Measurements from ENCODE around the gene ELL. TPM values are rescaled to one million over a fixed set of nuclear protein-coding genes. Genes with fewer than 3 reads are reported as not detected.
A peak's percentile ranks its signal among the peaks of the same experiment; 100 is the strongest.
"Not testable (repeated sequence)": the region's sequence is repeated elsewhere in the genome, so short reads cannot be mapped to it uniquely, and the experiment has no call there.

Gene ELL
- total RNA-seq, 1 donor from 2014 or later, result 16.0 TPM

DNA sequence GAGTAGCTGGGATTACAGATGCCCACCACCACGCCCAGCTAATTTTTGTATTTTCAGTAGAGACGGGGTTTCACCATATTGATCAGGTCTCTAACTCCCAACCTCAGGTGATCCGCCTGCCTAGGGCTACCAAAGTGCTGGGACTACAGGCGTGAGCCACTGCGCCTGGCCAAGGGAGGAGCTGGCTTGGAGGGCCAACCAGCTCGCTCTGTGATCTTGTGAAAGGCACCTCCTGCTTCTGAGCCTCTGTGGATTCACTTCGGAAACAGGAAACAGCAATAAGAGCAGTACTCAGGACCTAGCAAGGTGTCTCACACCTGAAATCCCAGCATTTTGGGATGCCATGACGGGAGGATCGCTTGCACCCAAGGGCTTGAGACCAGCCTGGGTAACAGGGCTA, 2.0 kb upstream of the ELL start:
- FAIRE-seq (no peak), DNase-seq (ENCODE audit: low read depth) (no peak)
- no peak overlapping the region for H3K27ac Mint-ChIP-seq (ENCODE audit: unreplicated experiment)
- no peak overlapping the region for H3K27ac ChIP-seq (ENCODE audit: low read depth, low read length)
- peaks cover 2% of the 10 kb centered on the region for H3K36me3 Mint-ChIP-seq (ENCODE audit: low read depth, unreplicated experiment)
- no peaks in the 10 kb centered on the region for H3K36me3 ChIP-seq (ENCODE audit: insufficient read depth, low read length)
- H4K20me1 ChIP-seq (ENCODE audit: insufficient read depth, low read length), result peaks cover 20% of the 10 kb centered on the region
- peaks cover 28% of the 10 kb centered on the region for H3K79me2 ChIP-seq (ENCODE audit: insufficient read depth, low read length)
- no peaks in the 10 kb centered on the region for H3K27me3 Mint-ChIP-seq (ENCODE audit: low read depth, unreplicated experiment)
- H2AFZ ChIP-seq (ENCODE audit: low read depth, low read length), result no peak overlapping the region
- H3K4me3 ChIP-seq (ENCODE audit: insufficient read depth, low read depth, low read length), result no peak overlapping the region
- H3K9ac ChIP-seq (ENCODE audit: low read length), result no peak overlapping the region
- no peaks in the 10 kb centered on the region for H3K9me3 ChIP-seq (ENCODE audit: insufficient read depth, low read depth, low read length)
- H3K4me1 ChIP-seq (ENCODE audit: insufficient read depth, low read length), result peaks cover 14% of the 10 kb centered on the region
- TF ChIP-seq, protein P1, sequence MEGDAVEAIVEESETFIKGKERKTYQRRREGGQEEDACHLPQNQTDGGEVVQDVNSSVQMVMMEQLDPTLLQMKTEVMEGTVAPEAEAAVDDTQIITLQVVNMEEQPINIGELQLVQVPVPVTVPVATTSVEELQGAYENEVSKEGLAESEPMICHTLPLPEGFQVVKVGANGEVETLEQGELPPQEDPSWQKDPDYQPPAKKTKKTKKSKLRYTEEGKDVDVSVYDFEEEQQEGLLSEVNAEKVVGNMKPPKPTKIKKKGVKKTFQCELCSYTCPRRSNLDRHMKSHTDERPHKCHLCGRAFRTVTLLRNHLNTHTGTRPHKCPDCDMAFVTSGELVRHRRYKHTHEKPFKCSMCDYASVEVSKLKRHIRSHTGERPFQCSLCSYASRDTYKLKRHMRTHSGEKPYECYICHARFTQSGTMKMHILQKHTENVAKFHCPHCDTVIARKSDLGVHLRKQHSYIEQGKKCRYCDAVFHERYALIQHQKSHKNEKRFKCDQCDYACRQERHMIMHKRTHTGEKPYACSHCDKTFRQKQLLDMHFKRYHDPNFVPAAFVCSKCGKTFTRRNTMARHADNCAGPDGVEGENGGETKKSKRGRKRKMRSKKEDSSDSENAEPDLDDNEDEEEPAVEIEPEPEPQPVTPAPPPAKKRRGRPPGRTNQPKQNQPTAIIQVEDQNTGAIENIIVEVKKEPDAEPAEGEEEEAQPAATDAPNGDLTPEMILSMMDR (IDR thresholded peaks at IDR 0.05; ENCODE audit: insufficient read depth, low read depth, low read length), result no peak
- no peak for TF ChIP-seq EZH2 (IDR thresholded peaks at IDR 0.05; ENCODE audit: insufficient read depth, low read length)
- no peak overlapping the region for H3K4me3 Mint-ChIP-seq (ENCODE audit: unreplicated experiment)
- no peaks in the 10 kb centered on the region for H3K27me3 ChIP-seq (ENCODE audit: insufficient read depth, low read length)
- no peak overlapping the region for H3K4me2 ChIP-seq (ENCODE audit: low read length)
- peaks cover 4% of the 10 kb centered on the region for H3K4me1 Mint-ChIP-seq (ENCODE audit: low read depth, unreplicated experiment)
- no peaks in the 10 kb centered on the region for H3K9me3 Mint-ChIP-seq (ENCODE audit: unreplicated experiment)

DNA sequence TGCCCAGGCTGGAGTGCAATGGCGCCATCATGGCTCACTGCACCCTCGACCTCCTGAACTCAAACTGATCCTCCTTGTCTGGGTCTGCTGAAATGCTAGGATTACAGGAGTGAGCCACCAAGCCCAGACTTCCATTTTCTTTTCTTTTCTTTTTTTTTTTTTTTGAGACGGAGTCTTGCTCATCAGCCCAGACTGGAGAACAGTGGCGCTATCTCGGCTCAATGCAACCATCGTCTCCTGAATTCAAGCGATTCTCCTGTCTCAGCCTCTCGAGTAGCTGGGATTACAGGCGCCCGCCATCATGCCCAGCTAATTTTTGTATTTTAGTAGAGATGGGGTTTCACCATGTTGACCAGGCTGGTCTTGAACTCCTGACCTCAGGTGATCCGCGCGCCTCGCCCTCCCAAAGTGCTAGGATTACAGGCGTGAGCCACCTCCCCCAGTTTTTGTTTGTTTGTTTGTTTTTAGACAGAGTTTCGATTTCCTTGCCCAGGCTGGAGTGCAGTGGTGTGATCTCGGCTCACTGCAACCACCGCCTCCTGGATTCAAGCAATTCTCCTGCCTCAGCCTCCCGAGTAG, 1.1 kb upstream of the ELL start:
- H3K36me3 Mint-ChIP-seq (ENCODE audit: low read depth, unreplicated experiment), result not testable (repeated sequence)

DNA sequence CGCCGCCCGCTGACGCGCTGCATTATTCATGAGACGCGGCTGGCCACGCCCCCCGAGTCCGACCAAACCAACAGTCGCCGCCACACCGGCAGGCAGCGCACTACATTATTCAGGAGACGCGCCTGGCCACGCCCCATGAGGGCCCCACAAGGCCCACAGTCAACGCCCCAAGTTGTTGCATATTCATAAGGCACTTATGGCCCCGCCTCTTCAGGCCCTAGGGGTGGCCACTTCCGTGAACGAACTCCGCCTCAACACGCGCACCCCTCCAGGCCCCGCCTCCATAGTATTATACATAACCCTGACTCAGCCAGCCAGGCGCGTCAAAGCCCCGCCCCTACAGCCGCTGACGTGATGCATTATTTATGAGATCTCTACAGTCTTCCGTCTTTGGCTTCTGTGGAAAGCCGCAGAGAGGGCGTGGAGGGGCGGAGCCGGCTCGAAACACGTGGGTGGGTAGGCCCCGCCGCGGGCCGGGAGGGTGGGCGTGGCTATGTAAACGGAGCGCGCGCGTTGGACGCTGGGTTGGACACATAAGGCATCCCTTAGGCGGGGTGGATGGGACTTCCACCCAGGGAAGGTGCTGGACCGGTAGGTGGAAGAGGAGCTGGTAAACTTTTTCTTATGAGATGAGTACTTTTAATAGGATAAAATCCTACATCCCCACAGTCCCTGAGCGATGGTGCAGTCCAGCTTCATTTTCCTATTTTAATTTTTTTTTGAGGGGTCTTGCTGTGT, 423 bp upstream of the ELL start:
- Mint-ChIP-seq H3K36me3 (ENCODE audit: low read depth, unreplicated experiment) (peaks cover 2% of the 10 kb centered on the region), H3K4me1 (ENCODE audit: low read depth, unreplicated experiment) (peaks cover 4% of the 10 kb centered on the region), H3K9me3 (ENCODE audit: unreplicated experiment) (no peaks in the 10 kb centered on the region), H3K27ac (ENCODE audit: unreplicated experiment) (peak overlapping the region; percentile 88), H3K4me3 (ENCODE audit: unreplicated experiment) (peak overlapping the region; percentile 97), H3K27me3 (ENCODE audit: low read depth, unreplicated experiment) (no peaks in the 10 kb centered on the region)
- H3K9ac ChIP-seq (ENCODE audit: low read length), result peak overlapping the region; percentile 100
- peaks cover 44% of the 10 kb centered on the region for H3K79me2 ChIP-seq (ENCODE audit: insufficient read depth, low read length)
- peaks cover 14% of the 10 kb centered on the region for H3K4me1 ChIP-seq (ENCODE audit: insufficient read depth, low read length)
- FAIRE-seq, result peak; percentile 45
- DNase-seq (ENCODE audit: low read depth), result peak; percentile 99
- peak overlapping the region; percentile 40 for H2AFZ ChIP-seq (ENCODE audit: low read depth, low read length)
- TF ChIP-seq EZH2 (IDR thresholded peaks at IDR 0.05; ENCODE audit: insufficient read depth, low read length), result no peak
- TF ChIP-seq, protein P1 (IDR thresholded peaks at IDR 0.05; ENCODE audit: insufficient read depth, low read depth, low read length), result no peak
- H3K4me2 ChIP-seq (ENCODE audit: low read length), result peak overlapping the region; percentile 60
- H3K27ac ChIP-seq (ENCODE audit: low read depth, low read length), result peak overlapping the region; percentile 99
- H3K9me3 ChIP-seq (ENCODE audit: insufficient read depth, low read depth, low read length), result no peaks in the 10 kb centered on the region
- no peaks in the 10 kb centered on the region for H3K36me3 ChIP-seq (ENCODE audit: insufficient read depth, low read length)
- peak overlapping the region; percentile 93 for H3K4me3 ChIP-seq (ENCODE audit: insufficient read depth, low read depth, low read length)
- no peaks in the 10 kb centered on the region for H3K27me3 ChIP-seq (ENCODE audit: insufficient read depth, low read length)
- peaks cover 33% of the 10 kb centered on the region for H4K20me1 ChIP-seq (ENCODE audit: insufficient read depth, low read length)

More for the DNA sequence above, 1.1 kb upstream of the ELL start:
- not testable (repeated sequence) for H3K4me1 Mint-ChIP-seq (ENCODE audit: low read depth, unreplicated experiment); H3K9me3 ChIP-seq (ENCODE audit: insufficient read depth, low read depth, low read length); DNase-seq (ENCODE audit: low read depth); FAIRE-seq; H3K36me3 ChIP-seq (ENCODE audit: insufficient read depth, low read length); H3K27me3 ChIP-seq (ENCODE audit: insufficient read depth, low read length); H3K9me3 Mint-ChIP-seq (ENCODE audit: unreplicated experiment); H3K27me3 Mint-ChIP-seq (ENCODE audit: low read depth, unreplicated experiment); H3K9ac ChIP-seq (ENCODE audit: low read length)
- Histone ChIP-seq H3K27ac (ENCODE audit: low read depth, low read length) (peak overlapping the region; percentile 62), H3K4me3 (ENCODE audit: insufficient read depth, low read depth, low read length) (peak overlapping the region; percentile 23), H2AFZ (ENCODE audit: low read depth, low read length) (peak overlapping the region; percentile 40), H3K79me2 (ENCODE audit: insufficient read depth, low read length) (peaks cover 37% of the 10 kb centered on the region), H4K20me1 (ENCODE audit: insufficient read depth, low read length) (peaks cover 28% of the 10 kb centered on the region), H3K4me1 (ENCODE audit: insufficient read depth, low read length) (peaks cover 14% of the 10 kb centered on the region), H3K4me2 (ENCODE audit: low read length) (peak overlapping the region; percentile 60)
- peak overlapping the region; percentile 58 for H3K27ac Mint-ChIP-seq (ENCODE audit: unreplicated experiment)
- H3K4me3 Mint-ChIP-seq (ENCODE audit: unreplicated experiment), result peak overlapping the region; percentile 40
